Parathyroid adenoma (tissue), 2 donors: ENCODE measurements around the gene MRTFB.

Source experiments
- H2AFZ ChIP-seq: fragments of 300-600 bp; sonication (generic); one replicate; pipeline ENCODE4 v1.7.0; 2017; ENCODE audit warnings: antibody characterized with exemption, mild to moderate bottlenecking
- H3K27ac ChIP-seq: fragments of 300-600 bp; sonication (generic); one replicate; pipeline ENCODE4 v1.7.0; 2017
- H3K27me3 ChIP-seq: fragments of 300-600 bp; sonication (generic); one replicate; pipeline ENCODE4 v1.7.0; 2017; ENCODE audit warnings: low read length; ENCODE audit not compliant: control insufficient read depth, insufficient read depth
- H3K36me3 ChIP-seq: fragments of 300-600 bp; sonication (generic); one replicate; pipeline ENCODE4 v1.7.0; 2017; ENCODE audit warnings: low read length; ENCODE audit not compliant: control insufficient read depth, insufficient read depth
- H3K4me1 ChIP-seq: fragments of 300-600 bp; sonication (generic); one replicate; pipeline ENCODE4 v1.7.0; 2017; ENCODE audit warnings: control low read depth
- H3K4me2 ChIP-seq: fragments of 300-600 bp; sonication (generic); one replicate; pipeline ENCODE4 v1.7.0; 2017; ENCODE audit warnings: low read length
- H3K4me3 ChIP-seq: fragments of 300-600 bp; sonication (generic); one replicate; pipeline ENCODE4 v1.7.0; 2017; ENCODE audit warnings: low read depth, low read length
- H3K79me2 ChIP-seq: fragments of 300-600 bp; sonication (generic); one replicate; pipeline ENCODE4 v1.7.0; 2017; ENCODE audit warnings: control low read depth
- H3K9ac ChIP-seq: fragments of 300-600 bp; sonication (generic); one replicate; pipeline ENCODE4 v1.7.0; 2017; ENCODE audit warnings: mild to moderate bottlenecking
- H3K9me3 ChIP-seq: fragments of 300-600 bp; sonication (generic); one replicate; pipeline ENCODE4 v1.7.0; 2017; ENCODE audit warnings: low read length; ENCODE audit not compliant: control insufficient read depth
- CTCF ChIP-seq: fragments of 300-600 bp; sonication (generic); IDR thresholded peaks from one replicate; pipeline ENCODE4 v1.7.0; 2017; ENCODE audit warnings: antibody characterized with exemption, mild to moderate bottlenecking
- donor health status: primary hyperparathyroidism.

MRTFB gene

GRCh38 chr16:14308368-14308723 lies 237.2 kb downstream of the MRTFB start:
- Histone ChIP-seq H2AFZ (no peak overlapping the region), H3K4me1 (no peaks in the 10 kb centered on the region), H3K9me3 (no peaks in the 10 kb centered on the region), H3K36me3 (no peaks in the 10 kb centered on the region), H3K9ac (no peak overlapping the region), H3K27ac (no peak overlapping the region), H3K27me3 (no peaks in the 10 kb centered on the region), H3K4me3 (no peak overlapping the region), H3K79me2 (no peaks in the 10 kb centered on the region), H3K4me2 (no peak overlapping the region)
- TF ChIP-seq CTCF, result no peak

- H3K4me1 ChIP-seq, result no peaks in the 10 kb centered on the region
- H3K4me2 ChIP-seq, result no peak overlapping the region
- H3K79me2 ChIP-seq, result no peaks in the 10 kb centered on the region
- H3K4me3 ChIP-seq, result no peak overlapping the region
- H3K27me3 ChIP-seq, result no peaks in the 10 kb centered on the region
- TF ChIP-seq CTCF, result no peak
- H2AFZ ChIP-seq, result no peak overlapping the region
- H3K36me3 ChIP-seq, result no peaks in the 10 kb centered on the region
- H3K27ac ChIP-seq, result no peak overlapping the region
- no peak overlapping the region for H3K9ac ChIP-seq
- H3K9me3 ChIP-seq, result no peaks in the 10 kb centered on the region
Observed at GRCh38 chr16:14309001-14309886, 238.1 kb downstream of the MRTFB start.

- no peak for TF ChIP-seq CTCF
- H3K9me3 ChIP-seq, result no peaks in the 10 kb centered on the region
- H3K36me3 ChIP-seq, result no peaks in the 10 kb centered on the region
- H3K4me1 ChIP-seq, result no peaks in the 10 kb centered on the region
- H3K27me3 ChIP-seq, result no peaks in the 10 kb centered on the region
- H3K4me3 ChIP-seq, result no peak overlapping the region
- H2AFZ ChIP-seq, result no peak overlapping the region
- H3K27ac ChIP-seq, result no peak overlapping the region
- no peak overlapping the region for H3K4me2 ChIP-seq
- no peaks in the 10 kb centered on the region for H3K79me2 ChIP-seq
- no peak overlapping the region for H3K9ac ChIP-seq
Observed at GRCh38 chr16:14309906-14310305, 238.8 kb downstream of the MRTFB start.

GRCh38 chr16:14310519-14310991 lies 239.4 kb downstream of the MRTFB start:
- TF ChIP-seq CTCF, result no peak
- no peaks in the 10 kb centered on the region for H3K9me3 ChIP-seq
- no peaks in the 10 kb centered on the region for H3K27me3 ChIP-seq
- H3K79me2 ChIP-seq, result no peaks in the 10 kb centered on the region
- no peak overlapping the region for H3K4me2 ChIP-seq
- H3K4me1 ChIP-seq, result no peaks in the 10 kb centered on the region
- no peak overlapping the region for H3K4me3 ChIP-seq
- no peak overlapping the region for H2AFZ ChIP-seq
- H3K9ac ChIP-seq, result no peak overlapping the region
- H3K27ac ChIP-seq, result no peak overlapping the region
- no peaks in the 10 kb centered on the region for H3K36me3 ChIP-seq

- no peak overlapping the region for H3K9ac ChIP-seq
- H3K4me1 ChIP-seq, result no peaks in the 10 kb centered on the region
- no peak overlapping the region for H2AFZ ChIP-seq
- no peak overlapping the region for H3K4me2 ChIP-seq
- no peak for TF ChIP-seq CTCF
- no peak overlapping the region for H3K27ac ChIP-seq
- no peaks in the 10 kb centered on the region for H3K79me2 ChIP-seq
- no peaks in the 10 kb centered on the region for H3K36me3 ChIP-seq
- no peak overlapping the region for H3K4me3 ChIP-seq
- no peaks in the 10 kb centered on the region for H3K27me3 ChIP-seq
- no peaks in the 10 kb centered on the region for H3K9me3 ChIP-seq
Observed at GRCh38 chr16:14314116-14314515, 243.0 kb downstream of the MRTFB start.
